A673 (cell line): Measurements from ENCODE around the gene MICB. TPM values are rescaled to one million over a fixed set of nuclear protein-coding genes. Genes with fewer than 3 reads are reported as not detected.
"Not testable (repeated sequence)": the region's sequence is repeated elsewhere in the genome, so short reads cannot be mapped to it uniquely, and the experiment has no call there.

Experiments used
- BruUV-seq: library from RNA; stranded (reverse); fragments of 400-500 nt; replicated peaks from 2 replicates; lab custom pipeline; 2021; lab: Mats Ljungman, UMichigan
- CTCF ChIA-PET: fragments of 300-600 bp; sonication (Branson Sonifier 250); formaldehyde crosslinking; loops from one replicate; lab custom pipeline; 2022; ENCODE audit warnings: antibody characterized with exemption; lab: Charles Lee
- POLR2A ChIA-PET: fragments of 300-600 bp; sonication (Branson Sonifier 250); formaldehyde crosslinking; loops from one replicate; lab custom pipeline; 2022; ENCODE audit warnings: antibody characterized with exemption; ENCODE audit not compliant: low non-redundant PET; lab: Charles Lee
- DNase-seq: peaks from one replicate; pipeline ENCODE4 v3.0.0-alpha.2; 2015; ENCODE audit warnings: low spot score
- H3K27ac ChIP-seq: fragments of 200-600 bp; sonication (generic); 2 replicates; pipeline ENCODE4 v1.5.1; 2016; ENCODE audit warnings: mixed run types, low read depth, mild to moderate bottlenecking, mixed read lengths, antibody characterized with exemption, low read length; ENCODE audit not compliant: poor library complexity, severe bottlenecking
- H3K27me3 ChIP-seq: fragments of 200-600 bp; sonication (generic); replicated peaks from 2 replicates; pipeline ENCODE4 v1.6.1; 2017; ENCODE audit warnings: mixed run types, low read depth, mild to moderate bottlenecking, mixed read lengths, antibody characterized with exemption, low read length; ENCODE audit not compliant: insufficient read depth, poor library complexity
- H3K36me3 ChIP-seq: fragments of 200-600 bp; sonication (generic); 2 replicates; pipeline ENCODE4 v1.6.1; 2016; ENCODE audit warnings: mixed run types, mild to moderate bottlenecking, mixed read lengths, antibody characterized with exemption, low read length; ENCODE audit not compliant: insufficient read depth, poor library complexity, severe bottlenecking
- H3K4me1 ChIP-seq: fragments of 200-600 bp; sonication (generic); 2 replicates; pipeline ENCODE4 v1.6.1; 2017; ENCODE audit warnings: mixed run types, mild to moderate bottlenecking, mixed read lengths, antibody characterized with exemption, low read length; ENCODE audit not compliant: insufficient read depth, poor library complexity, severe bottlenecking
- H3K4me3 ChIP-seq: fragments of 200-600 bp; sonication (generic); 2 replicates; pipeline ENCODE4 v1.5.1; 2016; ENCODE audit warnings: low read depth, mixed run types, mild to moderate bottlenecking, mixed read lengths, low read length; ENCODE audit not compliant: poor library complexity, severe bottlenecking
- H3K9me3 ChIP-seq: fragments of 200-600 bp; sonication (generic); 2 replicates; pipeline ENCODE4 v1.6.1; 2016; ENCODE audit warnings: mixed run types, low read depth, mild to moderate bottlenecking, mixed read lengths, antibody characterized with exemption, low read length; ENCODE audit not compliant: poor library complexity, severe bottlenecking
- EZH2 ChIP-seq: fragments of 200-600 bp; sonication (generic); IDR thresholded peaks from 2 replicates; pipeline ENCODE4 v1.6.1; 2017; ENCODE audit warnings: borderline replicate concordance, low read depth, mild to moderate bottlenecking, mixed read lengths, antibody characterized with exemption, low read length; ENCODE audit not compliant: poor library complexity, severe bottlenecking
- intact Hi-C: fragments of 100-400 bp; cut with micrococcal nuclease; formaldehyde crosslinking; loops from one replicate; pipeline ENCODE4 v1.10.0; 2022; ENCODE audit not compliant: unreplicated experiment
- total RNA-seq: library from RNA; stranded (reverse); gene quantifications from 2 replicates; pipeline ENCODE4 v1.2.3, GENCODE V29; 2021
- TF ChIP-seq, protein P1 (sequence below): fragments of 300-800, 200-600 bp; sonication (generic); conservative IDR thresholded peaks from 2 replicates; pipeline ENCODE4 v1.5.1; 2017; ENCODE audit warnings: low read depth, mild to moderate bottlenecking, antibody characterized with exemption, low read length, moderate library complexity, mixed read lengths

The MICB gene
- total RNA-seq, 1 experiment from 2014 or later, result 12.7 TPM

DNA sequence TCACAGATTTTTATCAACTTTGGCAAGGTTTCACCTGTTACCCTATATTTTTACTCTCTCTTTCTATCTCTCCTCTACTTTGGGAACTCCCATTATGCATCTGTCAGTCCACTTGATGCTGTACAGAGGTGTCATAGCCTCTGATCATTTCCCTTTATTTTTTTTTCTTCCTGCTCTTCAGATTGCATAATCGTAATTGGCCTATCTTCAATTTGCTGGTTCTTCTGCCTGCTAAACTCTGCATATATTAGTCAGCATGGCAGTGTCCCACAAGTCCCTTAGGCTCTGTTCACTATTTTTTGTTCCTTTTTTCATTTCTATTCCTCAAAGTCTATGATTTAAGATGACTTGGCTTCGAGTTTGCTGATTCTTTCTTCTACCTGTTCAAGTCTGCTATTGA is 44.7 kb upstream of the MICB start:
- Histone ChIP-seq H3K36me3 (no peaks in the 10 kb centered on the region), H3K4me3 (no peak overlapping the region), H3K27ac (no peak overlapping the region), H3K9me3 (no peaks in the 10 kb centered on the region), H3K4me1 (no peaks in the 10 kb centered on the region), H3K27me3 (no peaks in the 10 kb centered on the region)
- POLR2A ChIA-PET, result no interaction called here
- TF ChIP-seq, protein P1, sequence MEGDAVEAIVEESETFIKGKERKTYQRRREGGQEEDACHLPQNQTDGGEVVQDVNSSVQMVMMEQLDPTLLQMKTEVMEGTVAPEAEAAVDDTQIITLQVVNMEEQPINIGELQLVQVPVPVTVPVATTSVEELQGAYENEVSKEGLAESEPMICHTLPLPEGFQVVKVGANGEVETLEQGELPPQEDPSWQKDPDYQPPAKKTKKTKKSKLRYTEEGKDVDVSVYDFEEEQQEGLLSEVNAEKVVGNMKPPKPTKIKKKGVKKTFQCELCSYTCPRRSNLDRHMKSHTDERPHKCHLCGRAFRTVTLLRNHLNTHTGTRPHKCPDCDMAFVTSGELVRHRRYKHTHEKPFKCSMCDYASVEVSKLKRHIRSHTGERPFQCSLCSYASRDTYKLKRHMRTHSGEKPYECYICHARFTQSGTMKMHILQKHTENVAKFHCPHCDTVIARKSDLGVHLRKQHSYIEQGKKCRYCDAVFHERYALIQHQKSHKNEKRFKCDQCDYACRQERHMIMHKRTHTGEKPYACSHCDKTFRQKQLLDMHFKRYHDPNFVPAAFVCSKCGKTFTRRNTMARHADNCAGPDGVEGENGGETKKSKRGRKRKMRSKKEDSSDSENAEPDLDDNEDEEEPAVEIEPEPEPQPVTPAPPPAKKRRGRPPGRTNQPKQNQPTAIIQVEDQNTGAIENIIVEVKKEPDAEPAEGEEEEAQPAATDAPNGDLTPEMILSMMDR, result no peak
- TF ChIP-seq EZH2, result no peak
- CTCF ChIA-PET, result no interaction called here
- no TSS peak for BruUV-seq
- DNase-seq, result peak; percentile 31
- intact Hi-C loops, result no loop called here

DNA sequence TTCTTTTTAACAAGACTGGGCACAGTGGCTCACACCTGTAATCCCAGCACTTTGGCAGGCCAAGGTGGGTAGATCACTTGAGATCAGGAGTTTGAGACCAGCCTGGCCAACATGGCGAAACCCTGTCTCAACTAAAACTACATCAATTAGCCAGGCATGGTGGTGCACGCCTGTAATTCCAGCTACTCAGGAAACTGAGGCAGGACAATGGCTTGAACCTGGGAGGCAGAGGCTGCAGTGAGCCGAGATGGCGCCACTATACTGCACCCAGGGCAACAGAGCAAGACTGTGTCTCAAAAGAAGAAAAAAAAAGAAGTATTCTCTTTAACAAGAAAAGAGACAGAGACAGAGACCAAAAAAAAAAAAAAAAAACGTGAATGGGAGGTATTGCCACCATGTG is 38.1 kb upstream of the MICB start:
- H3K36me3 ChIP-seq, H3K9me3 ChIP-seq, BruUV-seq, DNase-seq, intact Hi-C loops, H3K4me1 ChIP-seq, CTCF ChIA-PET, POLR2A ChIA-PET, H3K27me3 ChIP-seq, H3K4me3 ChIP-seq, H3K27ac ChIP-seq: not testable (repeated sequence)

DNA sequence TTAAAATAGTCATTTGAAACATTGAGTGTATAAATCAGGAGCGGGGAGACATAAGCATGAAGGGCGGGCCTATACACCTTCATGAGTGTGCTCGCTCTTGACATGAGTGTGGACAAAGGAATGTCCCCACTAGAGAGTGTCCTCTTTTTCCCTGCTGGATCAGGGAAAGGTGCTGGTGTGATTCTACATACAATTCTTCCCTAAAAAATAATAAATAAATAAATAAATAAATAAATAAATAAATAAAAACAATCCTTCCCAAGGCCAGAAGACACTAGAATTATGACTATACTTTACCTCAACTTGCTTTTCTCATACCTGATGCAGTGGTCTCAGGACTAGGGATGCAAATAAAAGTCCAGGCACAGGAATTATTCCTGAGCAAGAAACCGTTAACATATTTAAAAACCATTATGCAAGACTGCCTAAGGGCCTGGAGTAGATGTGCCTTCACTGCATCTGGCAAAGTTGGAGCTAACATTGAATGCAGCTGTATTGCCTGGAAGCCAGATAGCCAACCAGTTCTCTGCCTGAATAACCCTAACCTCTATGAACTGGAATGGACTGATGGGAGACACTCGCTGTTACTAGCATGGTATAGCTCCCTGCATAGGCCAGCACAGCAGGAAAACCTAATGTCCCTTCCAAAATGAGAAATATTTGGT is 37.5 kb upstream of the MICB start:
- DNase-seq, result no peak
- ChIA-PET CTCF (no interaction called here), POLR2A (no interaction called here)
- Histone ChIP-seq H3K4me1 (no peaks in the 10 kb centered on the region), H3K27me3 (peaks cover 6% of the 10 kb centered on the region), H3K27ac (no peak overlapping the region), H3K4me3 (no peak overlapping the region), H3K36me3 (no peaks in the 10 kb centered on the region), H3K9me3 (no peaks in the 10 kb centered on the region)
- TF ChIP-seq EZH2, result no peak
- TF ChIP-seq, protein P1, result no peak
- intact Hi-C loops, result no loop called here
- no TSS peak for BruUV-seq
